Erythroblast (primary cell): Measurements from ENCODE around the gene CFAP126.
"Not testable (repeated sequence)": the region's sequence is repeated elsewhere in the genome, so short reads cannot be mapped to it uniquely, and the experiment has no call there.

Source experiments
- GATA1 ChIP-seq: IDR thresholded peaks from 2 replicates; pipeline ENCODE4 v1.6.1; 2011; ENCODE audit warnings: low read depth, mild to moderate bottlenecking, control low read depth, low read length, moderate library complexity
- POLR2A ChIP-seq: IDR thresholded peaks from 2 replicates; pipeline ENCODE4 v1.6.1; 2011; ENCODE audit warnings: mild to moderate bottlenecking, low read length

DNA sequence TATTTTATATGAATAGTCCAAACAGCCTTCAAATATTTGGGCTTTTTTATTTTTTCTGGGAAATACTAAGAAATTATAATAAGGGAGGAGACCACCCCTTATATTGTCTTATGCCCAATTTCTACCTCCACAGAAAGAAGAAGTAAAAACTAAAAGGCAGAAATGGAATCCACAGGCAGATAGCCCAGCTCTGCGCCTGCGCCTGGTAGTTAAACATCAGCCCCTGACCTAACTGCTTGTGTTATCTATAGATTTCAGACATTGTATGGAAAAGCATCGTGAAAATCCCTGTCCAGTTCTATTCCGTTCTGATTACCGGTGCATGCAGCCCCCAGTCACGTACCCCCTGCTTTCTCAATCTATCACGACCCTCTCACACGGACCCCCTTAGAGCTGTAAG, 29.4 kb upstream of the CFAP126 start:
- TF ChIP-seq POLR2A, GATA1: not testable (repeated sequence)
